ENCODE data around the gene EIF5B.

GRCh38 chr2:99430614-99431291 is 93.6 kb downstream of the EIF5B start:
- no peak for TF ChIP-seq SUZ12 (IDR thresholded peaks at IDR 0.05)
- TF ChIP-seq PKNOX1 (IDR thresholded peaks at IDR 0.05): no peak
- no peak for TF ChIP-seq TARDBP (IDR thresholded peaks at IDR 0.05)
- no peak for TF ChIP-seq SP1 (IDR thresholded peaks at IDR 0.05)
- no peak for TF ChIP-seq FOXK2 (IDR thresholded peaks at IDR 0.05)
- TF ChIP-seq ZNF384 (IDR thresholded peaks at IDR 0.05): no peak
- no peak for TF ChIP-seq FOXA1 (IDR thresholded peaks at IDR 0.05)
- no peak for TF ChIP-seq NFRKB (IDR thresholded peaks at IDR 0.05)
